AG09309 (cell line): ENCODE data around the gene PAX5.

ENCODE experiments used
- DNase-seq: peaks from one replicate; pipeline ENCODE4 v3.0.0-alpha.2; 2010; ENCODE audit warnings: low read depth
- H3K4me3 ChIP-seq: 2 replicates; pipeline ENCODE4 v1.5.1; 2011; ENCODE audit warnings: mild to moderate bottlenecking, low read depth, low read length, moderate library complexity; ENCODE audit not compliant: control insufficient read depth
- CTCF ChIP-seq: IDR thresholded peaks from 2 replicates; pipeline ENCODE4 v1.5.1; 2011; ENCODE audit warnings: mild to moderate bottlenecking, low read depth, low read length, inconsistent platforms; ENCODE audit not compliant: insufficient read depth, control insufficient read depth; ENCODE audit errors: missing control alignments

Gene PAX5

GRCh38 chr9:36827593-36827992 is 206.5 kb downstream of the PAX5 start:
- DNase-seq: no peak
- no peak overlapping the region for H3K4me3 ChIP-seq
- no peak for TF ChIP-seq CTCF

GRCh38 chr9:36826581-36826980 is 207.5 kb downstream of the PAX5 start:
- DNase-seq: no peak
- H3K4me3 ChIP-seq: no peak overlapping the region
- no peak for TF ChIP-seq CTCF

GRCh38 chr9:36825179-36825578 is 208.9 kb downstream of the PAX5 start:
- DNase-seq: no peak
- H3K4me3 ChIP-seq: no peak overlapping the region
- no peak for TF ChIP-seq CTCF

- no peak for DNase-seq
- TF ChIP-seq CTCF: no peak
- H3K4me3 ChIP-seq: no peak overlapping the region
These were observed 210.1 kb downstream of the PAX5 start for GRCh38 chr9:36823934-36824333.

GRCh38 chr9:36823466-36823865 is 210.6 kb downstream of the PAX5 start:
- no peak for TF ChIP-seq CTCF
- DNase-seq: no peak
- no peak overlapping the region for H3K4me3 ChIP-seq

- DNase-seq: no peak
- no peak overlapping the region for H3K4me3 ChIP-seq
- TF ChIP-seq CTCF: no peak
These were observed 211.9 kb downstream of the PAX5 start for GRCh38 chr9:36822201-36822600.

- no peak for TF ChIP-seq CTCF
- H3K4me3 ChIP-seq: no peak overlapping the region
- no peak for DNase-seq
These were observed 213.6 kb downstream of the PAX5 start for GRCh38 chr9:36820392-36820861.
